A549 treated with DMSO at 1 μM for 4 hours (cell line): ENCODE results near the gene HPGDS. TPM values are rescaled to one million over a fixed set of nuclear protein-coding genes. Genes with fewer than 3 reads are reported as not detected.

Experiments
- total RNA-seq: library from RNA; stranded (reverse); fragments of 200-300 nt; extraction: Qiagen RNA extraction; gene quantifications from 5 replicates; pipeline ENCODE4 v1.2.3, GENCODE V29; 2022; ENCODE audit warnings: low read depth

Gene HPGDS
- not detected in 5 replicates for total RNA-seq

DNA sequence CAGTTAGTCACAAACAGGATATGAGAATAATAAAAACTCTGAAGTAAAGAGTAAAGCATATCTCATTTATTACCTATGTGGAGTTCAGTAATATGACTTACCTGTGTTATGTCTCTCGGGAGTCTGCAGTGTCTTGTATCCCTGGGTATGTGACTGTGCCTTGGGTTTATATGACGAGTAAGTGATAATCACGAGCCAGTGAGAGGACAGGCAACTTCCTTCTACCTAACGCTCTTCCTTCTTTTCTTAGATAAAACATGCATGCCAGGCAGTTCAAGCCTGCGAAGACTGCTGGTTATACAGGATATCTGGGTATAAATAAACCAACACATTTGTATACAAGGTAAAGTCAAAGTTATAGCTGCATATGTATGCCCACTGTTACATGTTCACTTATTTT is at the start of gene HPGDS:
HPGDS (minus strand) TSS at position 143 of the 400 bp plus-strand sequence. CDS start 8,207 bp downstream, outside the sequence.

Other genes with a start within 250 kb of the HPGDS start
- gene SMARCAD1, start 135.0 kb downstream of the HPGDS start, total RNA-seq, result 11.5 to 16.1 TPM (median 13.8 TPM) in 5 replicates
- gene PDLIM5, start 109.1 kb upstream of the HPGDS start, total RNA-seq, result 34.1 to 51.3 TPM (median 48.2 TPM) in 5 replicates